Measurements from ENCODE around the gene CHERP. TPM values are rescaled to one million over a fixed set of nuclear protein-coding genes. Genes with fewer than 3 reads are reported as not detected.

CHERP gene
- total RNA-seq, 1 donor, result 7.2 TPM

DNA sequence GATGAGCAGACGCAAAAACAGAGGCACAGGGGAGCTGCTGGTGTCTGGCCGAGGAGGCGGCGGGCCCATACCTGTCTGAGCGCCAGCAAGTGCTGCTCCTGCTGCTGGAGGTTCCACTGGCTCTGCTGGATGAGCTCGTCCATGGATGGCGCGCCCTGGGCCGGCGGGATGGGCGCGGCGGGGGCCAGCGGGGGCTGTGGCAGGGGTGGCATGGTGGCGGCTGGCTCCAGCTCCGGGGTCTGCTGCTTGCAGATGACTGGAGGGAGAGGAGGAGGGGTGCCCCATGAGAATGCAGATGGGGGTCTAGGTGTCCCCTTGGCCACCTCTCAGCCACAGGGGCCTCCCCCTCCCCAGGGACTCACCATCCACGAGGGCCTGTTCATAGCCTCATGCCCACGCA lies 6.9 kb downstream of the CHERP start:
- Histone ChIP-seq H3K4me1 (ENCODE audit: insufficient read depth, low read length) (peaks cover 8% of the 10 kb centered on the region), H3K27me3 (ENCODE audit: insufficient read depth, low read length) (no peaks in the 10 kb centered on the region), H3K4me3 (ENCODE audit: low read length) (no peak overlapping the region), H3K9me3 (ENCODE audit: low read depth, low read length) (no peaks in the 10 kb centered on the region)

GRCh38 chr19:16532440-16533234 lies 9.6 kb downstream of the CHERP start:
- H3K4me3 ChIP-seq (ENCODE audit: low read length), result no peak overlapping the region
- no peaks in the 10 kb centered on the region for H3K4me1 ChIP-seq (ENCODE audit: insufficient read depth, low read length)
- no peaks in the 10 kb centered on the region for H3K27me3 ChIP-seq (ENCODE audit: insufficient read depth, low read length)
- no peaks in the 10 kb centered on the region for H3K9me3 ChIP-seq (ENCODE audit: low read depth, low read length)

DNA sequence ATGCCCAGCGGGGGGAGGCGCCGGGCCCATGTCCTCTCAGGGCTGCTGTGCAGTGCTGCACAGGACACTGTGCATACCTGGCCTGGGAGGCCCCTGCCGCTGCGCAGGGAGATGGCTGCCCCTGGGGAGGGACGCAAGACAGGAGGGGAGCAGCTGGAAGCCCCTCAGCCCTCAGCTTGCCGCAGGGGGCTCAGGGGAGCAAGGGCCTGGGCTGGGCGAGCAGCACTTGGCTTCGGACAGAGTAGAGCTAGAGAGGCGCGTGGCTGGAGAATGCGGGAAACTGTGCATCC lies 10.9 kb downstream of the CHERP start:
- Histone ChIP-seq H3K9me3 (ENCODE audit: low read depth, low read length) (no peaks in the 10 kb centered on the region), H3K4me3 (ENCODE audit: low read length) (no peak overlapping the region), H3K27me3 (ENCODE audit: insufficient read depth, low read length) (no peaks in the 10 kb centered on the region), H3K4me1 (ENCODE audit: insufficient read depth, low read length) (no peaks in the 10 kb centered on the region)

GRCh38 chr19:16530540-16531379 lies 11.5 kb downstream of the CHERP start:
- H3K4me3 ChIP-seq (ENCODE audit: low read length), result no peak overlapping the region
- H3K4me1 ChIP-seq (ENCODE audit: insufficient read depth, low read length), result no peaks in the 10 kb centered on the region
- no peaks in the 10 kb centered on the region for H3K9me3 ChIP-seq (ENCODE audit: low read depth, low read length)
- H3K27me3 ChIP-seq (ENCODE audit: insufficient read depth, low read length), result no peaks in the 10 kb centered on the region

- H3K4me1 ChIP-seq (ENCODE audit: insufficient read depth, low read length), result no peaks in the 10 kb centered on the region
- H3K27me3 ChIP-seq (ENCODE audit: insufficient read depth, low read length), result no peaks in the 10 kb centered on the region
- H3K9me3 ChIP-seq (ENCODE audit: low read depth, low read length), result no peaks in the 10 kb centered on the region
- no peak overlapping the region for H3K4me3 ChIP-seq (ENCODE audit: low read length)
Observed at GRCh38 chr19:16529466-16530144, 12.6 kb downstream of the CHERP start.

DNA sequence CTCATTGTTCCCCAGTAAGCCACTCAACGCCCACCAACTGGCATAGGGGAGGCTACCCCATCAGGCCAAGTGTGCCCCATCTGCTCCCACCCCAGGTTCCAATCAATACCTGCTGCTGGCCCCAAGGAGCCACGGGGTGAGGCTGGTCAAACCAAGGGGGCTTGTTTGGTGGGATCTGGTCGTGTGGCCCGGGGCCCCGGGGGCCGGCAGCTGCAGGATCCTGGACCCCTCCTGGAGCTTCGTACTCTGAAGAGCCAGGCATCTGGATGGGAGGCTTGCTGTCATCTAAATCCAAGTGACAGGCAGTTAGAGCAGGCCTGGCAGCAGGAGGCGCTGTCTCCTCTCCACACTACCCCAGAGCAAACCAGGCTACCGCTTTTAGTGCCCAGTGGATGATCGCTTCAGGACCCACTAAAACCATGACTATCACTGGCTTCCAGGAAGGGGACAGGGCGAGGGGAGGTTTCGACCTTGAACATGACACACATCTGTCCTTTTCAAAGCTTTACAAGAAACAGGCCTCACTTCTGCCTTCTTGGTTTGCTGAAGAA lies 14.2 kb downstream of the CHERP start:
- Histone ChIP-seq H3K4me1 (ENCODE audit: insufficient read depth, low read length) (no peaks in the 10 kb centered on the region), H3K4me3 (ENCODE audit: low read length) (no peak overlapping the region), H3K9me3 (ENCODE audit: low read depth, low read length) (no peaks in the 10 kb centered on the region), H3K27me3 (ENCODE audit: insufficient read depth, low read length) (no peaks in the 10 kb centered on the region)

DNA sequence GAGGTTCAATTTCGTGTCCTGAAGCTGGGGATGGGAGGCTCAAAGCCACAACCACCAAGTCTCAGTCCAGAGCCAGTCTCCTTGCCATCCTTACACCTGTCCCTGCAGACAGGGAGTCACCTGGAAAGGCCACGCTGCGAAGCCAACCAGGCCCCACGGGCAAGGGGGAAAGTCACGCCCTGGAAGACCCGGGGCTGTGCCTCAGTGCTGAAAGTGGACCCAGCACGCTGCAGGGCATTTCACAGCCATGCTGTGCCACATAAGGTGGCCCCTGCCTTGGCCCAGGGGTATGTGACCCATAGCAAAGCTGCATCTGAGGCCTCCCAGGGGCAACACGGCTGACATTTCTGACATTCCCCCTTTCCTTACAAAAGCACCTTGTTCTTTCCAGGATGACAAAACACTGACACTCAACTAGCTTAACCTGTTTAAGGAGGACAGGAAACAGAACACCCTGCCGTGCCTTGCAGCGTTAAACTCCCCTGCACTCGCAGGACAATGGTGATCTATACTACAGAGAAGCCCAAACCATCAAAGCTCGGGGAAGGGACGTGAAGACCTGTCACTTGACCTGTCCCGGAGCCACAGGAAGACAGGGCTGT lies 14.8 kb downstream of the CHERP start:
- no peak overlapping the region for H3K4me3 ChIP-seq (ENCODE audit: low read length)
- H3K4me1 ChIP-seq (ENCODE audit: insufficient read depth, low read length), result no peaks in the 10 kb centered on the region
- no peaks in the 10 kb centered on the region for H3K27me3 ChIP-seq (ENCODE audit: insufficient read depth, low read length)
- no peaks in the 10 kb centered on the region for H3K9me3 ChIP-seq (ENCODE audit: low read depth, low read length)

DNA sequence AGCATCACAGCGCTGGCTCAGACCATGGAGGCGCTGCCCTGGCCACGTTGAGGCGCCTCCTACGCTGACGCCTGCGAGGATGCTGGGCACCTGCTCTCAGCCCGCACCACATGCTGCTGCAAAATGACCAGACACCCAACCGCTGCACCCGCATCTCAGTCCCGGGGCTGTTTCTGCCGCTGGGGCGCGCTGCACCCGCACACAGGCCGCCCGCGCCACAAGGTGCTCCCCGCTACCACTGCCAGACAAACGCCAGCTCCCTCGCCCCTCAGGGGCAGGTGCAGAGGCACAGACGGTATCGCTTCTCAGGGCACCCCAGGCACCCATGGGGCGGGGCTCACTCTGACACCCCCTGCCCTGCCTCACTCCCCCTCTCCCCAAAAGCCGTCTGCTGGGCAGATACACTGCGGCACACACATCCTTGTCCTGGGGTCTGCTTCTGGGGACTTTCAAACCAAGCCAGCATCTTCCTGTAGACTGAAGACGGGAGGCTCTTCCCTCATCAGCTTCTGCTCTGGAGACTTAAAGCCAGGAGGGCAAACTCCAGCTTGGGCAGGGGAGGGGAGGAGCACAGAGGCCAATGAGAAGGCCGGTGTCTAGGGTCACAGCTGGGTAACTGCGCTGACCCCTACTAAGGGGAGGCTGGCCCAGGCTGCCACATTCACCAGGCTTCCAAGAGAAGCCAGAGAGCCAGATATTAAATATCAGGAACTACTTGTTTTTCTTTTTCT lies 16.3 kb downstream of the CHERP start:
- Histone ChIP-seq H3K4me1 (ENCODE audit: insufficient read depth, low read length) (no peaks in the 10 kb centered on the region), H3K27me3 (ENCODE audit: insufficient read depth, low read length) (no peaks in the 10 kb centered on the region), H3K4me3 (ENCODE audit: low read length) (no peak overlapping the region), H3K9me3 (ENCODE audit: low read depth, low read length) (no peaks in the 10 kb centered on the region)

- no peaks in the 10 kb centered on the region for H3K27me3 ChIP-seq (ENCODE audit: insufficient read depth, low read length)
- no peaks in the 10 kb centered on the region for H3K9me3 ChIP-seq (ENCODE audit: low read depth, low read length)
- H3K4me3 ChIP-seq (ENCODE audit: low read length), result no peak overlapping the region
- no peaks in the 10 kb centered on the region for H3K4me1 ChIP-seq (ENCODE audit: insufficient read depth, low read length)
Observed at GRCh38 chr19:16524991-16525734, 17.1 kb downstream of the CHERP start.

GRCh38 chr19:16522559-16523377 lies 19.5 kb downstream of the CHERP start:
- Histone ChIP-seq H3K4me1 (ENCODE audit: insufficient read depth, low read length) (no peaks in the 10 kb centered on the region), H3K4me3 (ENCODE audit: low read length) (no peak overlapping the region), H3K27me3 (ENCODE audit: insufficient read depth, low read length) (no peaks in the 10 kb centered on the region), H3K9me3 (ENCODE audit: low read depth, low read length) (no peaks in the 10 kb centered on the region)

DNA sequence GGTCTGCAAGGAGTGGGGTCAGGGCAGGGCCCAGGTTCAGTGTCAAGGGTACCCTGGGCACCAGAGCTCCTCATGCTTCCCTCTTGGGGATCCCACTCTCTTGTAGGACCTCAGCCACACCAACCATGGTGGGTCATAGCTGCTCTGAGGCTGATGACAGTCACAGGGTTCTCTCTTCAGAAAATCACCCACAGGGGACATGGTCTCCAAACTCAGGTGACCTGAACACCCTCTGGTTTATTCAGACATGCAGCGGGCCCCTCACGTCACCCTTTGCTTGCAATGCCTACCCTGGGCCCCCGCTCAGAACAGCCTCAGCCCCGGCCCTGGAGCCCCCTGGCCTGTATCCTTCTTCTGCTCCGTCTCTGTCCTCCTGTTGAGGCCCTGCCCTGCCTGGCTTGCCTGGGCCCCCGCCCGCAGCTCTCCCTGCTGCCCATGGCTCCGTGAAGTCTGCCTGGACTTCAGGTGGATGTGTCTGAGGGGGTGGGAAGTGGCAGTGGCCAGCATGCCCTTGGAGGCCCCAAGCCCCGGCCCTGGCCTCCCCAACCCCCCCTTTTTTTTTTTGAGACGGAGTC lies 20.4 kb downstream of the CHERP start:
- H3K27me3 ChIP-seq (ENCODE audit: insufficient read depth, low read length), result no peaks in the 10 kb centered on the region
- no peak overlapping the region for H3K4me3 ChIP-seq (ENCODE audit: low read length)
- H3K4me1 ChIP-seq (ENCODE audit: insufficient read depth, low read length), result no peaks in the 10 kb centered on the region

DNA sequence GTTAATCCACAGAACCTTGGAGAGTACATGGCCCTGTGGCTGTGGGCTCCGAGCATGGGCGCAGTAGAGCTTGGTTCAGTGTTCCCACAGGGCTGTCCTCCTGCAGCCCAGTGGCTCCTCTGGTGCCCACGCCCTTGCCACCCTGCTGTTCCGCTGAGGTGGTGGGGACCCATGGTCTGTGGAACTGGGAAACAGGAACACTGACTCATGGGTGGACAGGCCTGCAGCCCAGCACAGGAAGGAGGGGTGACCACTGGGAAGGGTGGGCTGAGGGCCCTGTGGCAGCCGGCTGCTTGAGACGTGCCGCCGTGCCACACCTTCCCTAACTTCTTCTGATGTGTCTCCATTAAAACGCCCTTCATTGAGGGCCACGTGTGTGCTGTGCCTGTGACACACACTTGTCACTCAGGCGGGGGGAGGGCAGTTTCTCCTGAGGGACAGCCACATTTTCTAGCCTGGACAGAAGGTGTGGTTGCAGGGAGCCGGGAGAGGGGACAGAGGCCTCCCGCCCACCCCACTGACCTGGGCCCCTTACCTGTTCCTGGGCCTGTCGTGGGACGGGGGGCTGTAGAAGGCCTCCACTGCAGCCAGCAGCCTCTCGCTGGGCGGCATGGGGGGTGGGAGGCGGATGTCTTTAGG lies 21.1 kb downstream of the CHERP start:
- H3K9me3 ChIP-seq (ENCODE audit: low read depth, low read length), result no peaks in the 10 kb centered on the region
- H3K4me1 ChIP-seq (ENCODE audit: insufficient read depth, low read length), result no peaks in the 10 kb centered on the region
- no peaks in the 10 kb centered on the region for H3K27me3 ChIP-seq (ENCODE audit: insufficient read depth, low read length)
- no peak overlapping the region for H3K4me3 ChIP-seq (ENCODE audit: low read length)

More for the DNA sequence above, 20.4 kb downstream of the CHERP start:
- no peaks in the 10 kb centered on the region for H3K9me3 ChIP-seq (ENCODE audit: low read depth, low read length)

Measured in mononuclear cell (primary cell).